ENCODE measurements around the gene IGSF5.

- TF ChIP-seq CTCF (conservative IDR thresholded peaks at IDR 0.05 in 1 of 2, IDR thresholded peaks at IDR 0.05 in 1 of 2; ENCODE audit: extremely low read depth in 1 of 2, insufficient read depth in 1 of 2, low read depth in 1 of 2, low read length in 2 of 2): no peak
- no peak for TF ChIP-seq EZH2 (IDR thresholded peaks at IDR 0.05; ENCODE audit: borderline replicate concordance, low read length)
These were observed 51.5 kb downstream of the IGSF5 start for GRCh38 chr21:39796466-39796865.

Measured in mammary epithelial cell (primary cell).